K562 (cell line): ENCODE data around the gene DLGAP1. TPM values are rescaled to one million over a fixed set of nuclear protein-coding genes. Genes with fewer than 3 reads are reported as not detected.

Source experiments
- CUX1 ChIP-seq: fragments of 200-800 bp; sonication (Bioruptor generic); IDR thresholded peaks from 2 replicates; pipeline ENCODE4 v1.6.1; 2016; ENCODE audit warnings: missing genetic modification characterization, missing compliant biosample characterization
- FOXK1 ChIP-seq: sonication (generic); formaldehyde crosslinking; IDR thresholded peaks from 2 replicates; pipeline ENCODE4 v1.8.0; 2022; ENCODE audit warnings: missing genetic modification reagents, mild to moderate bottlenecking, borderline replicate concordance
- GABPB2 ChIP-seq: fragments of 250-450 bp; sonication (Bioruptor Pico); conservative IDR thresholded peaks from 2 replicates; pipeline ENCODE4 v1.5.1; 2021; ENCODE audit warnings: mild to moderate bottlenecking
- GMEB1 ChIP-seq: fragments of 250-450 bp; sonication (Bioruptor Pico); IDR thresholded peaks from 2 replicates; pipeline ENCODE4 v1.4.0; 2020; ENCODE audit warnings: mild to moderate bottlenecking
- GTF2E2 ChIP-seq: fragments of 200-800 bp; sonication (Bioruptor generic); IDR thresholded peaks from 2 replicates; pipeline ENCODE4 v1.6.1; 2016; ENCODE audit warnings: missing genetic modification characterization, missing compliant biosample characterization
- KLF6 ChIP-seq: fragments of 250-450 bp; sonication (Bioruptor Pico); IDR thresholded peaks from 2 replicates; pipeline ENCODE4 v1.4.0; 2020; ENCODE audit warnings: mild to moderate bottlenecking, moderate library complexity, borderline replicate concordance
- NCOA1 ChIP-seq: fragments of 450-650 bp; IDR thresholded peaks from 2 replicates; pipeline ENCODE4 v1.6.1; 2016; ENCODE audit warnings: low read depth
- NR3C1 ChIP-seq: sonication (generic); formaldehyde crosslinking; IDR thresholded peaks from 2 replicates; pipeline ENCODE4 v1.8.1; 2022; ENCODE audit warnings: missing genetic modification reagents
- PRPF4 ChIP-seq: fragments of 200-400 bp; formaldehyde crosslinking; IDR thresholded peaks from one replicate; pipeline ENCODE4 v1.6.1; 2017; ENCODE audit warnings: low read length, low read depth, mild to moderate bottlenecking; ENCODE audit not compliant: insufficient read depth, poor library complexity, severe bottlenecking
- RBM22 ChIP-seq: fragments of 200-400 bp; formaldehyde crosslinking; IDR thresholded peaks from 2 replicates; pipeline ENCODE4 v1.6.1; 2018; ENCODE audit warnings: low read length, low read depth; ENCODE audit not compliant: poor library complexity, severe bottlenecking
- SMC3 ChIP-seq: conservative IDR thresholded peaks from 2 replicates; pipeline ENCODE4 v1.6.1; 2011; ENCODE audit warnings: low read depth, low read length, improper control_type of control experiment; ENCODE audit not compliant: insufficient read depth
- SP1 ChIP-seq: sonication (generic); formaldehyde crosslinking; IDR thresholded peaks from 2 replicates; pipeline ENCODE4 v1.8.1; 2022; ENCODE audit warnings: mild to moderate bottlenecking, missing genetic modification reagents
- SRF ChIP-seq, 2 experiments: fragments of 250-450, 450-650 bp in 1 of 2; sonication (Bioruptor Pico) in 1 of 2; sonication (generic) in 1 of 2; formaldehyde crosslinking; IDR thresholded peaks; 2 replicates each; pipeline versions ENCODE4 v1.5.0 to v1.5.1; 2020 to 2022; ENCODE audit warnings: mild to moderate bottlenecking in 1 of 2, missing genetic modification reagents in 1 of 2
- SRSF9 ChIP-seq: fragments of 200-400 bp; formaldehyde crosslinking; IDR thresholded peaks from 2 replicates; pipeline ENCODE4 v1.6.1; 2017; ENCODE audit warnings: low read depth, low read length, borderline replicate concordance
- USF1 ChIP-seq: sonication (generic); formaldehyde crosslinking; IDR thresholded peaks from 2 replicates; pipeline ENCODE4 v1.9.0; 2022; ENCODE audit warnings: mild to moderate bottlenecking, missing genetic modification reagents
- USF2 ChIP-seq: sonication (generic); formaldehyde crosslinking; IDR thresholded peaks from 2 replicates; pipeline ENCODE4 v1.5.0; 2020; ENCODE audit warnings: missing genetic modification reagents
- ZBTB8A ChIP-seq: fragments of 450-650 bp; IDR thresholded peaks from 2 replicates; pipeline ENCODE4 v1.6.1; 2018; ENCODE audit warnings: mild to moderate bottlenecking, moderate library complexity; ENCODE audit not compliant: partially characterized antibody
- polyA plus RNA-seq, 8 experiments: library from polyadenylated mRNA; depleted of rRNA in 4 of 8; stranded (reverse) in 5 of 8; unstranded in 3 of 8; fragments of >200 nt; fragmentation: Nextera tagmentation in 2 of 8; fragmentation: Illumina TruSeq in 1 of 8; extraction: Ambion mirVana in 2 of 8; extraction: Trizol in 1 of 8; gene quantifications; 2 replicates each; pipeline versions ENCODE4 v1.2.1 to v1.2.3, GENCODE V29; 2011 to 2014; ENCODE audit warnings: inconsistent platforms in 1 of 8, missing spikeins in 1 of 8
- total RNA-seq, 7 experiments: library from RNA; depleted of rRNA in 6 of 7; stranded (reverse); fragments of >200 nt in 6 of 7; fragmentation: Illumina TruSeq in 2 of 7; extraction: Trizol in 2 of 7; gene quantifications; 2 replicates each; pipeline versions ENCODE4 v1.2.1 to v1.2.3, GENCODE V29; 2011 to 2021; ENCODE audit warnings: low replicate concordance in 1 of 7

DLGAP1 gene
- total and polyA plus RNA-seq, 9 of the 15 experiments (the other 6 are each of a cell fraction or from before 2014, with no cell fraction given): 0.04 to 0.22 (median 0.08) TPM

GRCh38 chr18:3596637-3597384, 858.3 kb downstream of the DLGAP1 start (continued):
- TF ChIP-seq CUX1 (CRISPR knock-in tag) (peak; percentile 94), KLF6 (CRISPR knock-in tag) (peak; percentile 64; the same call in 1 of the 2 replicates), ZBTB8A (no peak), USF1 (CRISPR knock-in tag) (peak; percentile 81), PRPF4 (no peak), NCOA1 (no peak), NR3C1 (CRISPR knock-in tag) (no peak), FOXK1 (CRISPR knock-in tag) (0 out of 2 replicates have a peak, but pooled peaks have one; percentile 75), SMC3 (0 out of 2 replicates have a peak, but pooled peaks have one; percentile 56), SRF (CRISPR knock-in tag; IDR thresholded peaks at IDR 0.05) (no peak; a peak in 1 of 4 replicates), RBM22 (no peak), GTF2E2 (no peak), GMEB1 (CRISPR knock-in tag) (0 out of 2 replicates have a peak, but pooled peaks have one; percentile 27), SRSF9 (no peak), GABPB2 (no peak; the same call in 1 of the 2 replicates), USF2 (CRISPR knock-in tag) (no peak), SP1 (CRISPR knock-in tag) (peak; percentile 73; the same call in 1 of the 2 replicates)
